OCI-LY1 (cell line): ENCODE data around the gene TMEM40.

Source experiments
- EZH2 ChIP-seq: fragments of 200-600 bp; sonication (generic), shearing (Covaris generic); IDR thresholded peaks from 2 replicates; pipeline ENCODE4 v1.8.0; 2017; ENCODE audit warnings: borderline replicate concordance, mixed run types, mild to moderate bottlenecking, antibody characterized with exemption, low read length, moderate library complexity, mixed read lengths
- TF ChIP-seq, protein P1 (sequence below): fragments of 200-600 bp; sonication (generic), shearing (Covaris generic); IDR thresholded peaks from 2 replicates; pipeline ENCODE4 v1.5.1; 2017; ENCODE audit warnings: mild to moderate bottlenecking, antibody characterized with exemption, low read length, moderate library complexity, mixed read lengths

DNA sequence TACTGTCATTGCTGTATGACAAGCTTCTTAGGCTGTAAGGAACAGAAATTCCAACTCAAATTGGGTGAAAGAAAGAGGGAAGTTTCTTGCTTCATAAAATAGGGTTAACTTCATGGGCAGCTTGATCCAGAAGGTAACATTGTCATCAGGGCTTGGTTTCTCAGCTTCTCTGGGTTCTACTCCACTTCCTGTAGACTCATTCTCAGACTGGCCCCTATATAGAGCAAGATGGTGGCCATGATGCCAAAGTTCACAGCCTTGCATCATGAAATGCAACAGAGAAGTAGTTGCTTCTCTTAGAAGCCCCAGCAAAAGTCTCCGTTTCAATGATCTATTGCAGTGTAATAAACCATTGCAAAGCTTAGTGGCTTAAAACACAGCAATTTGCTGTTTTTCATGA is 33.6 kb downstream of the TMEM40 start:
- TF ChIP-seq, protein P1, sequence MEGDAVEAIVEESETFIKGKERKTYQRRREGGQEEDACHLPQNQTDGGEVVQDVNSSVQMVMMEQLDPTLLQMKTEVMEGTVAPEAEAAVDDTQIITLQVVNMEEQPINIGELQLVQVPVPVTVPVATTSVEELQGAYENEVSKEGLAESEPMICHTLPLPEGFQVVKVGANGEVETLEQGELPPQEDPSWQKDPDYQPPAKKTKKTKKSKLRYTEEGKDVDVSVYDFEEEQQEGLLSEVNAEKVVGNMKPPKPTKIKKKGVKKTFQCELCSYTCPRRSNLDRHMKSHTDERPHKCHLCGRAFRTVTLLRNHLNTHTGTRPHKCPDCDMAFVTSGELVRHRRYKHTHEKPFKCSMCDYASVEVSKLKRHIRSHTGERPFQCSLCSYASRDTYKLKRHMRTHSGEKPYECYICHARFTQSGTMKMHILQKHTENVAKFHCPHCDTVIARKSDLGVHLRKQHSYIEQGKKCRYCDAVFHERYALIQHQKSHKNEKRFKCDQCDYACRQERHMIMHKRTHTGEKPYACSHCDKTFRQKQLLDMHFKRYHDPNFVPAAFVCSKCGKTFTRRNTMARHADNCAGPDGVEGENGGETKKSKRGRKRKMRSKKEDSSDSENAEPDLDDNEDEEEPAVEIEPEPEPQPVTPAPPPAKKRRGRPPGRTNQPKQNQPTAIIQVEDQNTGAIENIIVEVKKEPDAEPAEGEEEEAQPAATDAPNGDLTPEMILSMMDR: no peak
- TF ChIP-seq EZH2: no peak
